Lung (tissue), 12 donors: Measurements from ENCODE around the gene AASDH. TPM values are rescaled to one million over a fixed set of nuclear protein-coding genes. Genes with fewer than 3 reads are reported as not detected.

Experiments used
- ATAC-seq: fragments of 200-7000 bp; cut with Tn5 transposase; one replicate; pipeline ENCODE4 v1.9.1; 2020; ENCODE audit warnings: moderate number of reproducible peaks; ENCODE audit not compliant: insufficient read depth, low FRiP score
- DNase-seq, 3 donors: peaks; one replicate each; pipeline ENCODE4 v3.0.0-alpha.2; 2013 to 2017
- H3K27ac ChIP-seq, 2 donors: one replicate each; pipeline ENCODE4 v1.5.1; 2013; ENCODE audit warnings: mild to moderate bottlenecking in 2 of 2, moderate library complexity in 2 of 2, control low read depth in 1 of 2, inconsistent platforms in 1 of 2, low read depth in 1 of 2, low read length in 1 of 2
- H3K27me3 ChIP-seq, 3 donors: one replicate each; pipeline ENCODE4 v1.5.1; 2013; ENCODE audit warnings: low read length in 2 of 3; ENCODE audit not compliant: control insufficient read depth in 3 of 3, insufficient read depth in 3 of 3
- H3K36me3 ChIP-seq, 4 donors: one replicate each; pipeline ENCODE4 v1.5.1; 2013; ENCODE audit warnings: low read length in 4 of 4, mild to moderate bottlenecking in 1 of 4, moderate library complexity in 1 of 4; ENCODE audit not compliant: control insufficient read depth in 4 of 4, insufficient read depth in 4 of 4
- H3K4me1 ChIP-seq, 5 donors: one replicate each; pipeline ENCODE4 v1.5.1; 2013; ENCODE audit warnings: low read length in 5 of 5, mild to moderate bottlenecking in 2 of 5, moderate library complexity in 1 of 5; ENCODE audit not compliant: control insufficient read depth in 5 of 5, insufficient read depth in 5 of 5
- H3K4me3 ChIP-seq: one replicate; pipeline ENCODE4 v1.5.1; 2013; ENCODE audit warnings: mild to moderate bottlenecking, control low read depth, moderate library complexity
- H3K9ac ChIP-seq, 2 donors: one replicate each; pipeline ENCODE4 v1.5.1; 2013; ENCODE audit warnings: low read length in 2 of 2, control low read depth in 1 of 2; ENCODE audit not compliant: insufficient read depth in 1 of 2
- H3K9me3 ChIP-seq, 4 donors: one replicate each; pipeline ENCODE4 v1.5.1; 2013; ENCODE audit warnings: low read length in 3 of 4, mild to moderate bottlenecking in 1 of 4, moderate library complexity in 1 of 4; ENCODE audit not compliant: control insufficient read depth in 4 of 4, insufficient read depth in 3 of 4
- CTCF ChIP-seq: IDR thresholded peaks from 2 replicates; pipeline ENCODE4 v1.5.1; 2012; ENCODE audit warnings: mild to moderate bottlenecking; ENCODE audit errors: control extremely low read depth, extremely low read depth
- WGBS, 2 donors: extraction: QIAGEN DNeasy Blood & Tissue Kit; methylation state at CpG; one replicate each; pipeline ENCODE4 v1.1.7; 2013; 5-methylcytosine and 5-hydroxymethylcytosine counted together
- polyA plus RNA-seq, 2 donors: library from polyadenylated mRNA; stranded (reverse); fragments of 200-250 nt; gene quantifications; one replicate each; pipeline ENCODE4 v1.2.1, GENCODE V29; 2013
- total RNA-seq, 2 donors: library from RNA; depleted of rRNA in 1 of 2; stranded (reverse); fragments of >200 nt in 1 of 2; gene quantifications; one replicate each; pipeline ENCODE4 v1.2.1, GENCODE V29; 2014 to 2021
- donor health status: control.
- donor health status: control.
- donor health status: Bipolar disorder and iron deficiency.
- donor health status: healthy.
- donor health status: DM: yes; HTN: yes; CAD: no.

The AASDH gene
- total and polyA plus RNA-seq, 4 donors: 2.4 to 23.4 (median 7.2) TPM

- H3K4me1 ChIP-seq: peaks cover 0 to 37% (median 0%) of the 10 kb centered on the region in 5 donors
- no peak for TF ChIP-seq CTCF
- H3K9ac ChIP-seq: no peak overlapping the region
- no peak overlapping the region for H3K4me3 ChIP-seq
- no peak overlapping the region for H3K27ac ChIP-seq
- H3K36me3 ChIP-seq: peaks cover 0 to 3% (median 0%) of the 10 kb centered on the region in 4 donors
- DNase-seq (peak in 2 of 3 donors; percentile 39 to 40), ATAC-seq (no peak)
- no peaks in the 10 kb centered on the region for H3K27me3 ChIP-seq
- 82 to 90% methylated on average over 1 of the region's 1 CpG for WGBS, 2 donors
- H3K9me3 ChIP-seq: no peaks in the 10 kb centered on the region
Measured at GRCh38 chr4:56321251-56321650, 66.0 kb downstream of the AASDH start.

GRCh38 chr4:56320293-56320692 is 67.0 kb downstream of the AASDH start:
- no peak overlapping the region for H3K4me3 ChIP-seq
- no peak for ATAC-seq

DNA sequence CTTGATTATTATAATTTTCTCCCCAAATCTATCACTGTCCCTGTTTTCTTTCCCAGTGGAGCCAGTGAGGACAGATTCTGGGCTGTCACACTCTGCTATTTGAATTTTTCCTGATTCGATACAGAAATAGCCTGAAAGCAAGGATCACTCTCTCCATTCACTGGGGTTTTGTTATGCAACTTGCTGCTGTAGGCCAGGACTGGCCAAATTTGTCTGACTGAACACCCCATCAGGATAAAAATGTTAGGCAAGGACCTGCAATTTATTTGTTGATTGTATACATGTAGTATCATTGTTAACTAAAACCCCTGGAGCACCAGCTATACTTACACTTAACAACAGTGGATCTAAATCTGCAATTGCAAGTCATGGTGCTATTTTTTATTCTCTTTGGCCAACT is 68.7 kb downstream of the AASDH start:
- 88 to 94% methylated on average over 1 of the region's 1 CpG for WGBS, 2 donors
- DNase-seq (peak in 1 of 3 donors; percentile 75), ATAC-seq (no peak)
- no peaks in the 10 kb centered on the region for H3K27me3 ChIP-seq
- H3K4me3 ChIP-seq: no peak overlapping the region
- H3K9ac ChIP-seq: peak overlapping the region in 1 of 2 donors; percentile 5
- H3K9me3 ChIP-seq: peaks cover 0 to 2% (median 0%) of the 10 kb centered on the region in 4 donors
- H3K36me3 ChIP-seq: peaks cover 0 to 6% (median 0%) of the 10 kb centered on the region in 4 donors
- no peak overlapping the region for H3K27ac ChIP-seq
- H3K4me1 ChIP-seq: peaks cover 0 to 37% (median 0%) of the 10 kb centered on the region in 5 donors
- TF ChIP-seq CTCF: no peak

More at GRCh38 chr4:56320293-56320692, 67.0 kb downstream of the AASDH start:
- peaks cover 0 to 37% (median 0%) of the 10 kb centered on the region in 5 donors for H3K4me1 ChIP-seq
- no peak for DNase-seq
- 95 to 96% methylated on average over 5 of the region's 5 CpGs for WGBS, 2 donors
- H3K9me3 ChIP-seq: peaks cover 0 to under 1% (median 0%) of the 10 kb centered on the region in 4 donors
- H3K27ac ChIP-seq: no peak overlapping the region
- H3K27me3 ChIP-seq: no peaks in the 10 kb centered on the region
- peaks cover 0 to 3% (median 1%) of the 10 kb centered on the region in 4 donors for H3K36me3 ChIP-seq
- no peak for TF ChIP-seq CTCF
- no peak overlapping the region for H3K9ac ChIP-seq

- TF ChIP-seq CTCF: no peak
- no peak for ATAC-seq
Measured at GRCh38 chr4:56317749-56318148, 69.5 kb downstream of the AASDH start.

More at GRCh38 chr4:56317749-56318148, 69.5 kb downstream of the AASDH start:
- peaks cover 0 to 37% (median 0%) of the 10 kb centered on the region in 5 donors for H3K4me1 ChIP-seq
- no peak overlapping the region for H3K4me3 ChIP-seq
- H3K9ac ChIP-seq: no peak overlapping the region
- DNase-seq: no peak
- no peak overlapping the region for H3K27ac ChIP-seq
- peaks cover 0 to 6% (median 0%) of the 10 kb centered on the region in 4 donors for H3K36me3 ChIP-seq
- no peaks in the 10 kb centered on the region for H3K27me3 ChIP-seq
- peaks cover 0 to 2% (median 0%) of the 10 kb centered on the region in 4 donors for H3K9me3 ChIP-seq
